Fibroblast of mammary gland (primary cell): Measurements from ENCODE around the gene PABPN1L.
"Not testable (repeated sequence)": the region's sequence is repeated elsewhere in the genome, so short reads cannot be mapped to it uniquely, and the experiment has no call there.

Experiments
- DNase-seq: peaks from one replicate; pipeline ENCODE4 v3.0.0-alpha.2; 2010; ENCODE audit warnings: low read depth
- H3K4me3 ChIP-seq: 2 replicates; pipeline ENCODE4 v1.5.1; 2011; ENCODE audit warnings: low read depth, mild to moderate bottlenecking, low read length, moderate library complexity; ENCODE audit not compliant: control insufficient read depth
- TF ChIP-seq, protein P1 (sequence below): conservative IDR thresholded peaks from 2 replicates; pipeline ENCODE4 v1.5.1; 2011; ENCODE audit warnings: low read depth, low read length, inconsistent platforms; ENCODE audit not compliant: control insufficient read depth, insufficient read depth

The PABPN1L gene

DNA sequence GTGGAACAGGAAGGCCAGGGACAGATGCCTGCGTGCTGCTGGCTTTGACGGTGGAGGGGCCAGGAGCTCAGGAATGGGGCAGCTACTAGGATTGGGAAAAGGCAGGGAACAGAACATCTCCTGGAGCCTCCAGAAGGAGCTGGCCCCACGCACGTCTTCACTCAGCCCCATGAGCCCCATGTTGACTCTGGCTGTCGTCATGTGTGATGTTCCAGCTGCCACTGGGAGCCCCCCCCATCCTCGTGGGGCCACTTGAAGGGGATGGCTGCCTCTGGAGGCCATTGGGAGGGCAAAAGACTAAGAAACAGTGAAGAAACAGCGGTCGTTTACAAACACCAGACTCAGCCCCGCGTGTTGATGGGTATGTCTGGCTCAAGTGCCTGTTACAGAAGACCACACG is 36.2 kb downstream of the PABPN1L start:
- TF ChIP-seq, protein P1, sequence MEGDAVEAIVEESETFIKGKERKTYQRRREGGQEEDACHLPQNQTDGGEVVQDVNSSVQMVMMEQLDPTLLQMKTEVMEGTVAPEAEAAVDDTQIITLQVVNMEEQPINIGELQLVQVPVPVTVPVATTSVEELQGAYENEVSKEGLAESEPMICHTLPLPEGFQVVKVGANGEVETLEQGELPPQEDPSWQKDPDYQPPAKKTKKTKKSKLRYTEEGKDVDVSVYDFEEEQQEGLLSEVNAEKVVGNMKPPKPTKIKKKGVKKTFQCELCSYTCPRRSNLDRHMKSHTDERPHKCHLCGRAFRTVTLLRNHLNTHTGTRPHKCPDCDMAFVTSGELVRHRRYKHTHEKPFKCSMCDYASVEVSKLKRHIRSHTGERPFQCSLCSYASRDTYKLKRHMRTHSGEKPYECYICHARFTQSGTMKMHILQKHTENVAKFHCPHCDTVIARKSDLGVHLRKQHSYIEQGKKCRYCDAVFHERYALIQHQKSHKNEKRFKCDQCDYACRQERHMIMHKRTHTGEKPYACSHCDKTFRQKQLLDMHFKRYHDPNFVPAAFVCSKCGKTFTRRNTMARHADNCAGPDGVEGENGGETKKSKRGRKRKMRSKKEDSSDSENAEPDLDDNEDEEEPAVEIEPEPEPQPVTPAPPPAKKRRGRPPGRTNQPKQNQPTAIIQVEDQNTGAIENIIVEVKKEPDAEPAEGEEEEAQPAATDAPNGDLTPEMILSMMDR, result no peak
- H3K4me3 ChIP-seq, result no peak overlapping the region
- DNase-seq, result no peak

DNA sequence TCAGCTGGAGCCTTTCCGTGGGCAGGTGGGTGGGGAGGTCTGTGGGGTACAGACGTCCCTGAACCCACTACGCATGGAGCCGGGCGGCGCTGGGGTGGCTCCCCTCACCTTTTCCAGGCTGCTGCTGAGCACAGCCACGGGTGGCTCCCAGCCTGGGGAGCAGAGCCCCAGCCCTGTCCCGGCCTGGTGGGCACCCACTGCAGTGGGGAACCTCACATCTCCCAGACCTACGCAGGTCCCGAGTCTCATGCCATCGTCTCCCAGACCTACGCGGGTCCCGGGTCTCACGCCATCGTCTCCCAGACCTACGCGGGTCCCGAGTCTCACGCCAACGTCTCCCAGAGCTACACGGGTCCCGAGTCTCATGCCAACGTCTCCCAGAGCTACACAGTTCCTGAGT is 37.7 kb downstream of the PABPN1L start:
- TF ChIP-seq, protein P1, result no peak
- H3K4me3 ChIP-seq, result no peak overlapping the region
- no peak for DNase-seq

DNA sequence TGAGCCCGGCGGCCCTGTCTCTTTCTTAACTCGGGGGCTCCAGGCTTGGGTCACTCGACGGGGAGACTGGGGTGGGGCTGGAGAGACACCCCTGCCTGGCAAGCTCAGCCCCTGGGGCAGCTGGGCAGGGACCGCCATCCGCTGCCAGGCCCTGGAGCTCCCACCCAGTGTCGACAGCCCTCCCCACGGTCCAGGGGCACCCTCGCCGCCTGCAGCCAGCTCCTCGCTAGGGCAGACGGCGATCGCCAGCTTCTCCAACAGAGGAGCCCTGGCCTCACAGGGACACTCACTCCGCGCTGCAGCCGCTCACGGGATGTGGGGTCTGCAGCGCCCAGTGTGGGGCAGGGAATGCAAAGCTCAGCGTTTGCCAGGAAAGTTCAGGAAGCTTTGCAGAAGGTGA is 38.7 kb downstream of the PABPN1L start:
- DNase-seq, result no peak

DNA sequence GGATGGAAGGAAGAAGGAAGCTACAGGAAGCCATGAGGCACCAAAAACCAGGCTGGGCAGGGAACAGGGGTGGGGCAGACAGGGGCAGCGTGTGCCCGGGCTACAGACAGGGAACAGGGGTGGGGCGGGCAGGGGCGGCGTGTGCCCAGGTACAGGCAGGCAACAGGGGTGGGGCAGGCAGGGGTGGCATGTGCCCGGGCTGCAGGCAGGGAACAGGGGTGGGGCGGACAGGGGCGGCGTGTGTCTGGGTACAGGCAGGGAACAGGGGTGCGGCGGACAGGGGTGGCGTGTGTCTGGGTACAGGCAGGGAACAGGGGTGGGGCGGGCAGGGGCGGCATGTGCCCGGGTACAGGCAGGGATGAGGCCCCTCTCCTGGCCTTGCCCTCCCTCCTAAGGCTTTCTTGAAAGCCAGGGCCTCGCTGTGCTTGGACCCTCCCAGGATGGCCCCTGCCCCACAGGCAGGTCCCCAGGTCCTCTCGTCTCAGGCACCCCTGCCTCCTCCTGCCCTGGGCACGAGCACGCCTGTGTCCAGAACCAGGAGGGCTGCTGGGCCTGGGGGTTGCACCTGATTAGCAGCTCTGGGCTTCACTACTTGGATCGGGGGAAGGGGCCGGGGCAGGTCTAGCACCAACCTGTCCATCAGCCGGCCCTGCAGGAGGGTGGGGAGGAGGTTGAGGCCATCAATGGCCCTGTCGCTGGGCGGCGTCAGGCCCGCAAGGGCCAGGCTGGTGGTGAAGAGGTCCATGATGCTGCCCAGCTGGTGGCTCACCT is 40.2 kb downstream of the PABPN1L start:
- DNase-seq, result no peak
- no peak overlapping the region for H3K4me3 ChIP-seq
- TF ChIP-seq, protein P1, result no peak

More for the DNA sequence above, 38.7 kb downstream of the PABPN1L start:
- H3K4me3 ChIP-seq, result no peak overlapping the region
- TF ChIP-seq, protein P1, result no peak

DNA sequence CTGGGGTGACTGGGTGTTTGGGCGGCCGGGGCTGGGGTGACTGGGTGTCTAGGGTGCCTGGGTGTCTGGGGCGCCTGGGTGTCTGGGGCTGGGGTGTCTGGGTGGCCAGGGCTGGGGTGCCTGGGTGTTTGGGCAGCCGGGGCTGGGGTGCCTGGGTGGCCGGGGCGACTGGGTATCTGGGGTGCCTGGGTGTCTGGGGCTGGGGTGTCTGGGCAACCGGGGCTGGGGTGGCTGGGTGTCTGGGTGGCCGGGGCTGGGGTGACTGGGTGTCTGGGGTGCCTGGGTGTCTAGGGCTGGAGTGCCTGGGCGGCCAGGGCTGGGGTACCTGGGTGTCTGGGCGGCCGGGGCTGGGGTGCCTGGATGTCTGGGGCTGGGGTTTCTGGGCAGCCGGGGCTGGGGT is 41.3 kb downstream of the PABPN1L start:
- no peak overlapping the region for H3K4me3 ChIP-seq
- TF ChIP-seq, protein P1, result no peak
- no peak for DNase-seq

DNA sequence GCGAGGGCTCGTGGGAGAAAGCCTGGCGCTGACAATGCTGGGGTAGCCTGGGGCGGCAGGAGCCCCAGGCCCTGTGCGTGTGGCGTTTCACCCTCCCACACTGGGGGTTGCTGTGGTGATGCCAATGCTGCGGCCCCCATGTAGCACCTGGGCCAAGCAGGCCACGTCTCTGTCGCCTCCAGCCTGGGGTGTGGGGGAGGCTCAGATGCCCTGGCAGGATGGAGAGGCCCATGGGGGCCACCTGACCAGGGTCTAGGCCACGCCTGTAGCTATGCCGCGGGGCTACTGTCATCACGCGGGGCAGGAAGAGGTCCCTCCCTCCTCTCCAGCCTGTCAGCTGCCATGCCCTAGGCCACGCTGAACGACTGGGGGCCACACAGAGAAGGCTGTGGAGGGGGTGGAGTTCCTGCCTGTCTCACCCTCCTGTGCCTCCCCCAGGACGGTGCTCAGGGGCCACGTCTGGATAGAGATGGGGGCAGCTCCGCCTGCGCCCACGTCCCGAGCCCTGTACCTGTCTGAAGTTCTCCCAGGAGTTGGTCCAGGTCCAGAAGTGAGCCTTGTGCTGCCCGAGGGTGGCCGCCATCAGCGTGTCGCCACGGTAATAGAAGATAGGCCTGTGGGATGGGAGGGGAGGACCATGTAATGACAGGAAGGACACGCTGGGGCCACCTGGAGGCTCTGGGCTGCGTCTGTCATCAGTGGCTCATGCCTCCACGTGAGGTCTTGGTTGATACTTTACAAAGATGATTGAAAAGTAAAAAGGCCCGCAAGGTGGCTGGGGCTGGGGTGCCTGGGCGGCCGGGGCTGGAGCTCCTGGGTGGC is 42.0 kb downstream of the PABPN1L start:
- no peak overlapping the region for H3K4me3 ChIP-seq
- DNase-seq, result no peak
- TF ChIP-seq, protein P1, result no peak

DNA sequence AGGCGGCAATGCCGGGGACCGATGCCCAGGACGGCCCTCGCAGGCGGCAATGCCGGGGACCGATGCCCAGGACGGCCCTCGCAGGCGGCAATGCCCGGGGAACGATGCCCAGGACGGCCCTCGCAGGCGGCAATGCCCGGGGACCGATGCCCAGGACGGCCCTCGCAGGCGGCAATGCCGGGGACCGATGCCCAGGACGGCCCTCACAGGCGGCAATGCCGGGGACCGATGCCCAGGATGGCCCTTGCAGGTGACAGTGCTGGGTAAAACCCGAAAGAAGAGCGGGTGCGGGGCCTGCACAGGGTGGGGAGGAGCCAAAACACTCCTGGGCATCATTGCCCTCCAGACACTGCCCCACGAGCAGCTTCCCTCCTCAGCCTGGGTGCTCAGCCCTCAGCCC is 42.8 kb downstream of the PABPN1L start:
- H3K4me3 ChIP-seq, DNase-seq: not testable (repeated sequence)
